Hepatocyte (in vitro differentiated cells): ENCODE measurements around the gene PRMT7. TPM values are rescaled to one million over a fixed set of nuclear protein-coding genes. Genes with fewer than 3 reads are reported as not detected.
"Not testable (repeated sequence)": the region's sequence is repeated elsewhere in the genome, so short reads cannot be mapped to it uniquely, and the experiment has no call there.

ENCODE experiments used
- DNase-seq: peaks from one replicate; pipeline ENCODE4 v3.0.0-alpha.2; 2016; ENCODE audit warnings: low spot score
- H2AFZ ChIP-seq: fragments of 200-600 bp; sonication (generic); 2 replicates; pipeline ENCODE4 v1.6.0; 2016; ENCODE audit warnings: antibody characterized with exemption, mild to moderate bottlenecking
- H3K27ac ChIP-seq: fragments of 200-600 bp; sonication (generic); 2 replicates; pipeline ENCODE4 v1.5.1; 2016; ENCODE audit warnings: mild to moderate bottlenecking
- H3K27me3 ChIP-seq: fragments of 200-600 bp; sonication (generic); 2 replicates; pipeline ENCODE4 v1.6.1; 2016
- H3K36me3 ChIP-seq: fragments of 200-600 bp; sonication (generic); replicated peaks from 2 replicates; pipeline ENCODE4 v1.5.1; 2016; ENCODE audit warnings: low read depth; ENCODE audit not compliant: insufficient read depth
- H3K4me1 ChIP-seq: fragments of 200-600 bp; sonication (generic); 2 replicates; pipeline ENCODE4 v1.5.1; 2016; ENCODE audit warnings: mild to moderate bottlenecking, moderate library complexity; ENCODE audit not compliant: insufficient read depth
- H3K4me2 ChIP-seq: fragments of 200-600 bp; sonication (generic); 2 replicates; pipeline ENCODE4 v1.6.0; 2016
- H3K4me3 ChIP-seq: fragments of 200-600 bp; sonication (generic); 2 replicates; pipeline ENCODE4 v1.5.1; 2016; ENCODE audit warnings: mild to moderate bottlenecking
- H3K79me2 ChIP-seq: fragments of 200-600 bp; sonication (generic); 2 replicates; pipeline ENCODE4 v1.6.0; 2017; ENCODE audit warnings: mild to moderate bottlenecking
- H3K9me2 ChIP-seq: fragments of 200-600 bp; sonication (generic); replicated peaks from 2 replicates; pipeline ENCODE4 v1.6.0; 2017; ENCODE audit warnings: mild to moderate bottlenecking; ENCODE audit not compliant: insufficient read depth
- H3K9me3 ChIP-seq: fragments of 200-600 bp; sonication (generic); 2 replicates; pipeline ENCODE4 v1.5.1; 2016; ENCODE audit warnings: low read depth, mild to moderate bottlenecking
- H4K20me1 ChIP-seq: fragments of 200-600 bp; sonication (generic); 2 replicates; pipeline ENCODE4 v1.6.0; 2016; ENCODE audit warnings: mild to moderate bottlenecking; ENCODE audit not compliant: insufficient read depth, poor library complexity, severe bottlenecking
- CTCF ChIP-seq: fragments of 200-600 bp; sonication (generic); IDR thresholded peaks from 2 replicates; pipeline ENCODE4 v1.5.1; 2016; ENCODE audit warnings: antibody characterized with exemption, mild to moderate bottlenecking; ENCODE audit not compliant: poor library complexity
- EZH2 ChIP-seq: fragments of 200-600 bp; sonication (generic); IDR thresholded peaks from 2 replicates; pipeline ENCODE4 v1.6.1; 2016; ENCODE audit warnings: antibody characterized with exemption, mild to moderate bottlenecking, borderline replicate concordance
- EZH2phosphoT487 ChIP-seq: fragments of 200-600 bp; sonication (generic); IDR thresholded peaks from one replicate; pipeline ENCODE4 v1.6.1; 2018; ENCODE audit warnings: antibody characterized with exemption, mild to moderate bottlenecking, low read depth, moderate library complexity; ENCODE audit not compliant: unreplicated experiment, severe bottlenecking
- WGBS: methylation state at CpG from one replicate; pipeline ENCODE4 v1.1.6; 2016; ENCODE audit warnings: low lambda C conversion rate; ENCODE audit errors: missing lambda C conversion rate; 5-methylcytosine and 5-hydroxymethylcytosine counted together
- polyA plus RNA-seq: library from polyadenylated mRNA; unstranded; fragments of >200 nt; fragmentation: Nextera tagmentation; extraction: Ambion mirVana; gene quantifications from 2 replicates; pipeline ENCODE4 v1.2.1, GENCODE V29; 2016
- total RNA-seq: library from RNA; depleted of rRNA; stranded (reverse); fragments of >200 nt; gene quantifications from 2 replicates; pipeline ENCODE4 v1.2.3, GENCODE V29; 2014

PRMT7 gene
- total and polyA plus RNA-seq, 2 experiments from 2014 or later: 41.1 to 43.6 TPM

GRCh38 chr16:68287276-68288251 lies 23.3 kb upstream of the PRMT7 start:
- no peak overlapping the region for H2AFZ ChIP-seq
- H3K27me3 ChIP-seq: no peaks in the 10 kb centered on the region
- 96% methylated on average over 11 of the region's 11 CpGs for WGBS
- H3K4me1 ChIP-seq: no peaks in the 10 kb centered on the region
- TF ChIP-seq EZH2phosphoT487: no peak
- no peak for TF ChIP-seq EZH2
- TF ChIP-seq CTCF: no peak
- H3K4me3 ChIP-seq: no peak overlapping the region
- no peak for DNase-seq
- no peaks in the 10 kb centered on the region for H4K20me1 ChIP-seq
- H3K79me2 ChIP-seq: peaks cover 10% of the 10 kb centered on the region
- H3K27ac ChIP-seq: no peak overlapping the region
- no peaks in the 10 kb centered on the region for H3K9me3 ChIP-seq
- no peak overlapping the region for H3K4me2 ChIP-seq
- H3K36me3 ChIP-seq: no peaks in the 10 kb centered on the region
- no peaks in the 10 kb centered on the region for H3K9me2 ChIP-seq

GRCh38 chr16:68288252-68288650 lies 22.6 kb upstream of the PRMT7 start:
- H2AFZ ChIP-seq: no peak overlapping the region
- H3K9me2 ChIP-seq: no peaks in the 10 kb centered on the region
- DNase-seq: no peak
- no peak overlapping the region for H3K4me2 ChIP-seq
- 93% methylated on average over 1 of the region's 1 CpG for WGBS
- H3K9me3 ChIP-seq: no peaks in the 10 kb centered on the region
- no peak for TF ChIP-seq CTCF
- no peak for TF ChIP-seq EZH2phosphoT487
- no peak for TF ChIP-seq EZH2
- H3K4me3 ChIP-seq: no peak overlapping the region
- no peaks in the 10 kb centered on the region for H3K4me1 ChIP-seq
- H3K27me3 ChIP-seq: no peaks in the 10 kb centered on the region
- no peaks in the 10 kb centered on the region for H3K36me3 ChIP-seq
- H3K79me2 ChIP-seq: peaks cover 8% of the 10 kb centered on the region
- no peak overlapping the region for H3K27ac ChIP-seq
- H4K20me1 ChIP-seq: no peaks in the 10 kb centered on the region

GRCh38 chr16:68288796-68289195 lies 22.0 kb upstream of the PRMT7 start:
- not testable (repeated sequence) for H4K20me1 ChIP-seq
- 93% methylated on average over 9 of the region's 9 CpGs for WGBS

GRCh38 chr16:68289202-68289601 lies 21.6 kb upstream of the PRMT7 start:
- peaks cover 8% of the 10 kb centered on the region for H3K79me2 ChIP-seq
- no peaks in the 10 kb centered on the region for H3K9me3 ChIP-seq
- no peak overlapping the region for H3K27ac ChIP-seq
- TF ChIP-seq EZH2phosphoT487: no peak
- TF ChIP-seq EZH2: no peak
- no peak for TF ChIP-seq CTCF
- H3K4me1 ChIP-seq: no peaks in the 10 kb centered on the region
- no peak overlapping the region for H3K4me3 ChIP-seq
- H2AFZ ChIP-seq: no peak overlapping the region
- H3K9me2 ChIP-seq: no peaks in the 10 kb centered on the region
- H3K27me3 ChIP-seq: no peaks in the 10 kb centered on the region
- H3K36me3 ChIP-seq: no peaks in the 10 kb centered on the region
- 100% methylated on average over 2 of the region's 2 CpGs for WGBS
- DNase-seq: no peak
- H3K4me2 ChIP-seq: no peak overlapping the region
- no peaks in the 10 kb centered on the region for H4K20me1 ChIP-seq

More at GRCh38 chr16:68288796-68289195, 22.0 kb upstream of the PRMT7 start:
- not testable (repeated sequence) for H3K79me2 ChIP-seq, H2AFZ ChIP-seq, H3K4me2 ChIP-seq, H3K4me3 ChIP-seq, H3K9me3 ChIP-seq, DNase-seq, H3K4me1 ChIP-seq, H3K36me3 ChIP-seq, H3K27ac ChIP-seq, H3K9me2 ChIP-seq, H3K27me3 ChIP-seq
